Measurements from ENCODE around the gene LYPD6B. TPM values are rescaled to one million over a fixed set of nuclear protein-coding genes. Genes with fewer than 3 reads are reported as not detected.
A peak's percentile ranks its signal among the peaks of the same experiment; 100 is the strongest.

Gene LYPD6B
- total RNA-seq, 1 donor, result 3.0 TPM

DNA sequence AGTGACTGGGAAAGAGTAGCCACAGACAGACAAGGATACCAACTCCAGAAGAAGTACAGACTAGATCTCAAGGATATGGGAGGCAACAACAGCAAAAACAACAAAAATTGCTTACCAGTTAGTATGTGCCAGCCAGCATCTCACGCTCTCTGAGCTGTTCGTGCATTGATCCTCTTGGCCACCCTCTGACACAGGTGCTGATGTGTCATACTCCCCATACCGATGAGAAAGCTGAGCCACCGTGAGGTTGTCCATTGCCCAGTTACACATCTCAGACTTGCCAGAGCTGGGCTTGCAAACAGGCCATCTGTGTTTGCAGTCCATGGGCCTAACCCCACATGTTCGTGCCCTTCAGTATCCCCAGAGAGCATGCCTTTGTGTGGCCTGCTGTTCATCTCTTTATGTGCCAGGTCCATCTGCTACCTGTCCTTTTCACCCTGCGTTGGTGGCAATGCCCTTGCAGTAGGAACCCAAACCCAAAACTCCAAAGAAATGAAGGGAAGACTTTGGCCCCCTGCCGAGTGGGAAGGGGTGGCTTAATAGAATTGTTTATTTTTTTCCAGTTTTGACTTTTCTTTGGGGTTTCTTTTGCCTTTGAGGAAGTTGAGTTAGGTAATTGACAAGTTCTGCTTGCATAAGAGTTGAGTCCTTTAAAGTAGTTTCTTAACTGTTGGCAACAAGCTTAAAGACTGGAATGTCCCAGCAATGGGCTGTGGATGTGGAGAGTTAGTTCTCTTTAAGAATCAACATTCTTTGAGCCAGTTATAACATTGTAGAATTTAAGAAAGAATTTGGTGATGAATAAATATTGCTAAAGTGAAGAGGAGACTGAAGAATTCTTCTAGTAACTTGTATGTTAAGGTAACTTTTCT, 46.7 kb downstream of the LYPD6B start:
- H3K4me3 ChIP-seq (ENCODE audit: low read depth, low read length), result no peak overlapping the region
- peak; percentile 29 for DNase-seq (ENCODE audit: low read depth)
- TF ChIP-seq, protein P1, sequence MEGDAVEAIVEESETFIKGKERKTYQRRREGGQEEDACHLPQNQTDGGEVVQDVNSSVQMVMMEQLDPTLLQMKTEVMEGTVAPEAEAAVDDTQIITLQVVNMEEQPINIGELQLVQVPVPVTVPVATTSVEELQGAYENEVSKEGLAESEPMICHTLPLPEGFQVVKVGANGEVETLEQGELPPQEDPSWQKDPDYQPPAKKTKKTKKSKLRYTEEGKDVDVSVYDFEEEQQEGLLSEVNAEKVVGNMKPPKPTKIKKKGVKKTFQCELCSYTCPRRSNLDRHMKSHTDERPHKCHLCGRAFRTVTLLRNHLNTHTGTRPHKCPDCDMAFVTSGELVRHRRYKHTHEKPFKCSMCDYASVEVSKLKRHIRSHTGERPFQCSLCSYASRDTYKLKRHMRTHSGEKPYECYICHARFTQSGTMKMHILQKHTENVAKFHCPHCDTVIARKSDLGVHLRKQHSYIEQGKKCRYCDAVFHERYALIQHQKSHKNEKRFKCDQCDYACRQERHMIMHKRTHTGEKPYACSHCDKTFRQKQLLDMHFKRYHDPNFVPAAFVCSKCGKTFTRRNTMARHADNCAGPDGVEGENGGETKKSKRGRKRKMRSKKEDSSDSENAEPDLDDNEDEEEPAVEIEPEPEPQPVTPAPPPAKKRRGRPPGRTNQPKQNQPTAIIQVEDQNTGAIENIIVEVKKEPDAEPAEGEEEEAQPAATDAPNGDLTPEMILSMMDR (IDR thresholded peaks at IDR 0.05; ENCODE audit: insufficient read depth, low read depth, low read length), result no peak

DNA sequence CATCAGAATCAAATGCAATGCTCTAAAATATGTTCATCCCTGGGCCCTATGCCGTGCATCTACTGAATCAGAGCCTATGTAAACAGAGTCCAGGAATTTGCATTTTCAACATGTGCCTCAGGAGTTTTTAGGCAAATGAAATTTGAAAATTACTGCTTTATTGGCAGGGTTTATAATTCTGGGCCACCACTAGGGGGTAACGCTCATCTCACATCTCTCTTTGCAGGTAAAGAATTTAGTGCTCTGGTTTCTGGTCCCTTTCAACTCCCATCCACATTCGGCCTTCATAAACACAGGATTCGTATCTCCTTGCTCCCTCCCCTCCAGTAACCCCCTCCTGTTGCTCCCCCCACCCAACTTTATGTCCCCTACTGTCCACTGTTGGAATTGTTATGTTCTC, 49.3 kb downstream of the LYPD6B start:
- no peak for DNase-seq (ENCODE audit: low read depth)
- H3K4me3 ChIP-seq (ENCODE audit: low read depth, low read length), result no peak overlapping the region
- TF ChIP-seq, protein P1 (IDR thresholded peaks at IDR 0.05; ENCODE audit: insufficient read depth, low read depth, low read length), result peak; percentile 48

DNA sequence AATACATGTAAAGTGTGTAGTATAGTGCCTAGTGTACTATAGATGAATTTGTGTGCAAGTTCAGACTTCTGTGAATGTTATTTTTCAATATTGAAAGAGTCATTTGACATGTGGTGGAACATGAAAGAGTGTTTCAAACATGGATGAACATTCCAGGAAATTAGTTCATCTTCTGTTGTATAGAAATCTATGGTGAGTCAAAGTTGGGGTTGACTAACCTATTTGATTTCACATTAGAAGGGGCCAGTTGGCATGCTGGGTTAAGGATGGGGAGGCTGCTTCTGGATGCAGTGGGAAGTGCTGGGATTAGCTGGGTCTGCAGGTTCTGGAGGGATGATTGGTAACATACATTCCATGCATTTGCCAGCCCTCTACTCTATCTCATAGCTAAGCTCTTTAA, 50.6 kb downstream of the LYPD6B start:
- no peak overlapping the region for H3K4me3 ChIP-seq (ENCODE audit: low read depth, low read length)
- TF ChIP-seq, protein P1 (IDR thresholded peaks at IDR 0.05; ENCODE audit: insufficient read depth, low read depth, low read length), result no peak
- no peak for DNase-seq (ENCODE audit: low read depth)

DNA sequence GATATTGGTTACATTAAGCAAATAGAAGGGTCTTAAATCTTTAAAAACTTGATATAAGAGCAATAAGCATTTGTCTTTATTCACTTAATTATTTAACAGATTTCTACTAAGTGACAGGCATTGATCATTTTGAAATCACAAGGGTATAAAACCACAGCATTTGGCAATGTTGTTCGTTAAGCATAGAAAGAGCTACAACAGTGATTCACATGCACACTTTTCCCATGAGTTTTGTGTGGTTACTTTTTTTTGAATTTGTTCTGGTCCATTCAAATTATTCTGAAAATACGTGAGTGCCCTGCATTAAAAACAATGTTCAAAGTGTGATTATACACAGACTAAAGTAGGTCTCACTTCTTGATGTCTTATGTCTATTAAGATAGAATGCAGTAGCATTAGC, 52.2 kb downstream of the LYPD6B start:
- TF ChIP-seq, protein P1 (IDR thresholded peaks at IDR 0.05; ENCODE audit: insufficient read depth, low read depth, low read length), result no peak

DNA sequence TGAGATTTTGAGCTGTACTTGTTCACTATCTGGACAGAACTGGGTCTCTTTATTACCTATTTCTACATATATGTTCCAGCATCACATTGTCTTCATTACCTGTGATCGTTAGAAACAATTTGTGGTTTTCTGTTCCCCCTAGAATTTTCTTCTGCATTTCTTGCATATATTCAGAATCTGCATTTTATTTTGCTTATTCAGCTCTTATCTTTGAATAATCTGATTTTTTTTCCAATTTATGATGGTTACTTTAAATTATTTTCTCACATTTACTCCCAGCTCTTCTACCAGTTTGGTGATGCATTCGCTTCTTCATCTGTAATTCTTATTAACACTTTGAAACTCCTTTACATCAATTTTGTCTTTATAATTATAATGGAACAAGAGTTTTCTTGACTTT, 55.1 kb downstream of the LYPD6B start:
- DNase-seq (ENCODE audit: low read depth), result no peak
- TF ChIP-seq, protein P1 (IDR thresholded peaks at IDR 0.05; ENCODE audit: insufficient read depth, low read depth, low read length), result no peak

More for the DNA sequence above, 52.2 kb downstream of the LYPD6B start:
- no peak for DNase-seq (ENCODE audit: low read depth)
- H3K4me3 ChIP-seq (ENCODE audit: low read depth, low read length), result no peak overlapping the region

DNA sequence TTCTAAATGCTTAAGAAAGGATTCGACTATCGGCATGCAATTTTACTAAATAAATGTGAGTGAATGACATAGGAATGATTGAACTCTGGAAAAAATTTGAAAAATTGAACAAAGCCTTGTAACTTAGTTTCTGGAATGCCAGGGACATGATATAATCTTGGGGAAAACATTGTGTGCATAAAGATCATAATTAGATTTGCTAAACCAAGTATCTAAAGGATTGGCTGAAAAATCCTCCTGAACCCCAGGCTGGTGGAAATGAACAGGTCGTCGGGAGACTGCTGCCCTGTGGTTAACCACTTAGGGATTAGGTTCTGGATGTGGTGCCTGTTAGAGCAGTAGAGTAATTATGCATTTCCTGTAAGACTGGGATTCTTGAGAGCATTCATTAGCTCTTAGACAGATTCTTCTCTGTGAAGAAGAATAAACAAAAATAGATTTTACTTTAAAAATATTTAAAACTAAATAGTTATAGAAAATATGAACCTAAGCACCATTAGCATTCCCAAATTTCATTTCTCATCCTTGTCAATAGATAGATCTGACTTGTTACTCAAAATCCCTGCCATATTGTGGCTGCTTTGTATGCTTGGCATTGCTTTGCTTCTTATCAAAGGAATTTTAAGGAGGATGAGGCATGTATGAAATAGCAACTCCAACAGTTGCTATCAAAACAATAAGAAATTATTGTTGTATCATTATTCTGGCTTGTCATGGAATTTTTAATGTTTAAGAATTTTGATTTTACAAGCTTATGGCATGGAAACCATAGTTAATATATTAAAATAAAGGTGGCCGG, 55.9 kb downstream of the LYPD6B start:
- TF ChIP-seq, protein P1 (IDR thresholded peaks at IDR 0.05; ENCODE audit: insufficient read depth, low read depth, low read length), result no peak
- H3K4me3 ChIP-seq (ENCODE audit: low read depth, low read length), result no peak overlapping the region
- DNase-seq (ENCODE audit: low read depth), result peak; percentile 85

More for the DNA sequence above, 55.1 kb downstream of the LYPD6B start:
- H3K4me3 ChIP-seq (ENCODE audit: low read depth, low read length), result no peak overlapping the region

Measured in fibroblast of villous mesenchyme (primary cell).